Measurements from ENCODE around the gene TEX2. TPM values are rescaled to one million over a fixed set of nuclear protein-coding genes. Genes with fewer than 3 reads are reported as not detected.

The TEX2 gene
- total and polyA plus RNA-seq, 2 of the 13 experiments (the other 11 are each of a cell fraction or from before 2014, with no cell fraction given): 21.4 to 37.7 TPM

- TF ChIP-seq, protein P1, sequence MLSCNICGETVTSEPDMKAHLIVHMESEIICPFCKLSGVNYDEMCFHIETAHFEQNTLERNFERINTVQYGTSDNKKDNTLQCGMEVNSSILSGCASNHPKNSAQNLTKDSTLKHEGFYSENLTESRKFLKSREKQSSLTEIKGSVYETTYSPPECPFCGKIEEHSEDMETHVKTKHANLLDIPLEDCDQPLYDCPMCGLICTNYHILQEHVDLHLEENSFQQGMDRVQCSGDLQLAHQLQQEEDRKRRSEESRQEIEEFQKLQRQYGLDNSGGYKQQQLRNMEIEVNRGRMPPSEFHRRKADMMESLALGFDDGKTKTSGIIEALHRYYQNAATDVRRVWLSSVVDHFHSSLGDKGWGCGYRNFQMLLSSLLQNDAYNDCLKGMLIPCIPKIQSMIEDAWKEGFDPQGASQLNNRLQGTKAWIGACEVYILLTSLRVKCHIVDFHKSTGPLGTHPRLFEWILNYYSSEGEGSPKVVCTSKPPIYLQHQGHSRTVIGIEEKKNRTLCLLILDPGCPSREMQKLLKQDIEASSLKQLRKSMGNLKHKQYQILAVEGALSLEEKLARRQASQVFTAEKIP (CRISPR knock-in tag; IDR thresholded peaks at IDR 0.05; ENCODE audit: borderline replicate concordance): no peak
- TF ChIP-seq NR2F1 (CRISPR knock-in tag; IDR thresholded peaks at IDR 0.05) (peak; percentile 56 to 67), U2AF1 (optimal IDR thresholded peaks at IDR 0.05; ENCODE audit: low read depth, low read length) (no peak), ZNF460 (CRISPR knock-in tag; IDR thresholded peaks at IDR 0.05; ENCODE audit: borderline replicate concordance) (no peak), TBX3 (IDR thresholded peaks at IDR 0.05; ENCODE audit: borderline replicate concordance) (no peak), ZNF432 (CRISPR knock-in tag; IDR thresholded peaks at IDR 0.05; ENCODE audit: borderline replicate concordance) (no peak), AKAP8 (CRISPR knock-in tag; IDR thresholded peaks at IDR 0.05) (peak; percentile 69; the same call in 1 of the 2 replicates), PRPF4 (IDR thresholded peaks at IDR 0.05; ENCODE audit: low read depth, low read length, poor library complexity, severe bottlenecking) (no peak), HDAC1 (CRISPR knock-in tag; IDR thresholded peaks at IDR 0.05) (peak; percentile 81), ETS1 (CRISPR knock-in tag; IDR thresholded peaks at IDR 0.05) (no peak), ZNF749 (CRISPR knock-in tag; IDR thresholded peaks at IDR 0.05; ENCODE audit: borderline replicate concordance) (no peak), MBNL3 (CRISPR knock-in tag; conservative IDR thresholded peaks at IDR 0.05) (no peak), ZNF678 (CRISPR knock-in tag; IDR thresholded peaks at IDR 0.05) (no peak), ARID5B (CRISPR knock-in tag; IDR thresholded peaks at IDR 0.05) (peak; percentile 95), ZNF7 (CRISPR knock-in tag; IDR thresholded peaks at IDR 0.05) (no peak), GABPB1 (CRISPR knock-in tag; IDR thresholded peaks at IDR 0.05) (no peak), PTBP1 (IDR thresholded peaks at IDR 0.05; ENCODE audit: low read depth, low read length, poor library complexity, severe bottlenecking) (no peak)
Measured at GRCh38 chr17:64187093-64187895, 75.8 kb downstream of the TEX2 start (continued).

All from HepG2 (cell line).